A549 (cell line): ENCODE measurements around the gene PLSCR3. TPM values are rescaled to one million over a fixed set of nuclear protein-coding genes. Genes with fewer than 3 reads are reported as not detected.

ENCODE experiments used
- ATAC-seq, 2 experiments: fragments of 200-7000 bp in 1 of 2; fragments of >200 bp in 1 of 2; cut with Nextera tagmentation in 1 of 2; cut with Tn5 transposase in 1 of 2; 3 replicates each; pipeline versions ENCODE4 v1.8.0 to v1.9.1; 2018 to 2020; ENCODE audit warnings: mild to moderate bottlenecking in 1 of 2, moderate library complexity in 1 of 2
- CTCF ChIA-PET: fragments of 300-600 bp; sonication (Branson Sonifier 250); formaldehyde crosslinking; extraction: SDS; loops from one replicate; lab custom pipeline; 2021; ENCODE audit warnings: antibody characterized with exemption, inconsistent platforms; lab: Yijun Ruan, JAX
- POLR2A ChIA-PET: fragments of 350-600 bp; formaldehyde crosslinking; extraction: SDS; loops from one replicate; lab custom pipeline; 2021; ENCODE audit warnings: antibody characterized with exemption, inconsistent platforms; lab: Yijun Ruan, JAX
- DNase-seq, 2 experiments: peaks; one replicate each; pipeline versions ENCODE4 v3.0.0 to v3.0.0-alpha.2; 2011 to 2016; ENCODE audit warnings: low read depth in 1 of 2, low spot score in 1 of 2
- FAIRE-seq: peaks from 2 replicates; lab custom pipeline; 2011; peaks lifted over from hg19 to GRCh38; lab: Jason Lieb, UNC
- H3K27ac ChIP-seq, 2 experiments: fragments of >200 bp; sonication (Bioruptor Twin); formaldehyde crosslinking; 3 replicates each; pipeline ENCODE4 v1.5.1; 2016 to 2017
- H3K4me1 ChIP-seq: fragments of >200 bp; sonication (Bioruptor Twin); formaldehyde crosslinking; 3 replicates; pipeline ENCODE4 v1.6.1; 2016
- H3K4me2 ChIP-seq: fragments of >200 bp; sonication (Bioruptor Twin); formaldehyde crosslinking; 3 replicates; pipeline ENCODE4 v1.6.1; 2016
- H3K4me3 ChIP-seq: fragments of >200 bp; sonication (Bioruptor Twin); formaldehyde crosslinking; 3 replicates; pipeline ENCODE4 v1.5.1; 2016
- H3K9me3 ChIP-seq: fragments of >200 bp; sonication (Bioruptor Twin); formaldehyde crosslinking; 3 replicates; pipeline ENCODE4 v1.6.1; 2016
- BCL3 ChIP-seq: fragments of >200 bp; sonication (Bioruptor Twin); formaldehyde crosslinking; IDR thresholded peaks from 3 replicates; pipeline ENCODE4 v1.6.1; 2016
- CBX2 ChIP-seq: fragments of 200-600 bp; sonication (generic); IDR thresholded peaks from 2 replicates; pipeline ENCODE4 v1.6.1; 2016; ENCODE audit warnings: low read depth, mild to moderate bottlenecking, borderline replicate concordance
- CBX8 ChIP-seq: fragments of 200-600 bp; sonication (generic); IDR thresholded peaks from 2 replicates; pipeline ENCODE4 v1.6.1; 2016
- CHD2 ChIP-seq: fragments of 150-350 bp; IDR thresholded peaks from 2 replicates; pipeline ENCODE4 v1.6.1; 2014; ENCODE audit warnings: low read length; ENCODE audit not compliant: partially characterized antibody
- EHMT2 ChIP-seq: fragments of 200-600 bp; sonication (generic); IDR thresholded peaks from 2 replicates; pipeline ENCODE4 v1.6.1; 2016; ENCODE audit warnings: antibody characterized with exemption, low read depth, mild to moderate bottlenecking, moderate library complexity
- ESRRA ChIP-seq: fragments of 150-350 bp; IDR thresholded peaks from 2 replicates; pipeline ENCODE4 v1.6.1; 2014; ENCODE audit warnings: mild to moderate bottlenecking, low read length, borderline replicate concordance
- FOSL2 ChIP-seq, 2 experiments: fragments of 450-650 bp in 1 of 2; fragments of >200 bp in 1 of 2; sonication (Bioruptor Twin) in 1 of 2; formaldehyde crosslinking; IDR thresholded peaks; 2 replicates each; pipeline versions ENCODE4 v1.5.0 to v1.6.1; 2016 to 2020; ENCODE audit warnings: mild to moderate bottlenecking in 1 of 2, moderate library complexity in 1 of 2
- FOXS1 ChIP-seq: fragments of 250-450 bp; sonication (Bioruptor Pico); IDR thresholded peaks from 2 replicates; pipeline ENCODE4 v1.5.0; 2020; ENCODE audit warnings: mild to moderate bottlenecking, moderate library complexity
- HDAC2 ChIP-seq: fragments of 200-600 bp; sonication (generic); IDR thresholded peaks from 2 replicates; pipeline ENCODE4 v1.6.1; 2016
- HMGXB4 ChIP-seq: fragments of 250-450 bp; sonication (Bioruptor Pico); IDR thresholded peaks from 2 replicates; pipeline ENCODE4 v1.5.0; 2021; ENCODE audit warnings: mild to moderate bottlenecking, moderate library complexity, borderline replicate concordance
- HOXA7 ChIP-seq: fragments of 250-450 bp; sonication (Bioruptor Pico); IDR thresholded peaks from 2 replicates; pipeline ENCODE4 v1.5.0; 2020; ENCODE audit warnings: mild to moderate bottlenecking, moderate library complexity
- JUNB ChIP-seq: fragments of >200 bp; sonication (Bioruptor Twin); formaldehyde crosslinking; IDR thresholded peaks from 2 replicates; pipeline ENCODE4 v1.6.1; 2016
- KDM1A ChIP-seq: fragments of 200-600 bp; sonication (generic); IDR thresholded peaks from 2 replicates; pipeline ENCODE4 v1.6.1; 2016; ENCODE audit warnings: low read depth, mild to moderate bottlenecking
- MYC ChIP-seq: IDR thresholded peaks from 2 replicates; pipeline ENCODE4 v1.6.1; 2012; ENCODE audit warnings: mild to moderate bottlenecking, inconsistent platforms, low read length, improper control_type of control experiment, borderline replicate concordance
- NFE2L2 ChIP-seq: fragments of 150-350 bp; conservative IDR thresholded peaks from 2 replicates; pipeline ENCODE4 v1.6.1; 2014; ENCODE audit warnings: low read length
- PBX3 ChIP-seq: IDR thresholded peaks from 2 replicates; pipeline ENCODE4 v1.6.1; 2012
- PHF8 ChIP-seq: fragments of 200-600 bp; sonication (generic); IDR thresholded peaks from 2 replicates; pipeline ENCODE4 v1.6.1; 2016; ENCODE audit warnings: low read depth, mild to moderate bottlenecking, antibody characterized with exemption, moderate library complexity, borderline replicate concordance
- RAD21 ChIP-seq, 2 experiments: fragments of >200 bp in 1 of 2; sonication (Bioruptor Twin) in 1 of 2; formaldehyde crosslinking in 1 of 2; IDR thresholded peaks in 1 of 2; conservative IDR thresholded peaks in 1 of 2; 2 replicates in 1 of 2; 3 replicates in 1 of 2; pipeline ENCODE4 v1.6.1; 2012 to 2018; ENCODE audit warnings: inconsistent platforms in 1 of 2
- RCOR1 ChIP-seq: fragments of 150-350 bp; IDR thresholded peaks from 2 replicates; pipeline ENCODE4 v1.6.1; 2014; ENCODE audit warnings: antibody characterized with exemption, low read length, low read depth
- REST ChIP-seq: fragments of 200-600 bp; sonication (generic); IDR thresholded peaks from 2 replicates; pipeline ENCODE4 v1.6.1; 2016; ENCODE audit warnings: antibody characterized with exemption, mild to moderate bottlenecking, moderate library complexity
- RFX5 ChIP-seq: fragments of 450-650 bp; IDR thresholded peaks from 2 replicates; pipeline ENCODE4 v1.7.1; 2014; ENCODE audit warnings: antibody characterized with exemption, mild to moderate bottlenecking, moderate library complexity
- RNF2 ChIP-seq: fragments of 200-600 bp; sonication (generic); IDR thresholded peaks from 2 replicates; pipeline ENCODE4 v1.6.1; 2016; ENCODE audit warnings: low read depth, mild to moderate bottlenecking, antibody characterized with exemption, moderate library complexity, borderline replicate concordance
- ZFP36 ChIP-seq: fragments of 450-650 bp; IDR thresholded peaks from 2 replicates; pipeline ENCODE4 v1.6.1; 2014; ENCODE audit warnings: borderline replicate concordance; ENCODE audit not compliant: partially characterized antibody
- ZSCAN20 ChIP-seq: fragments of 250-450 bp; sonication (Bioruptor Pico); IDR thresholded peaks from 2 replicates; pipeline ENCODE4 v1.8.0; 2022; ENCODE audit warnings: mild to moderate bottlenecking, moderate library complexity
- WGBS: methylation state at CpG from one replicate; pipeline ENCODE4 v1.1.6; 2017; ENCODE audit errors: missing lambda C conversion rate; 5-methylcytosine and 5-hydroxymethylcytosine counted together
- polyA plus RNA-seq, 4 experiments: library from polyadenylated mRNA; depleted of rRNA in 3 of 4; stranded (reverse); fragments of >200 nt; fragmentation: RNase III in 1 of 4; extraction: RNeasy Plus Mini Kit Qiagen cat#74134 plus additional on column Dnase treatment in 1 of 4; gene quantifications; 2 replicates in 3 of 4; 3 replicates in 1 of 4; pipeline ENCODE4 v1.2.3, GENCODE V29; 2011 to 2017

The PLSCR3 gene
- polyA plus RNA-seq, 2 of the 4 experiments (the other 2 are of a cell fraction), result 11.0 to 29.6 TPM

- TF ChIP-seq RNF2 (peak; percentile 64; the same call in 1 of the 2 replicates), PHF8 (0 out of 2 replicates have a peak, but pooled peaks have one; percentile 19), CBX2 (no peak)
- Histone ChIP-seq H3K4me3 (peak overlapping the region; percentile 55), H3K4me2 (peak overlapping the region; percentile 86), H3K27ac (peak overlapping the region; percentile 62 to 85), H3K4me1 (peaks cover 30% of the 10 kb centered on the region), H3K9me3 (no peaks in the 10 kb centered on the region)
- ATAC-seq, result peak; percentile 37 to 48
- FAIRE-seq, result no peak
- DNase-seq, result peak; percentile 59 to 65
- ChIA-PET POLR2A (interaction anchor here (0.9 to 3.0 kb wide), 14 partner anchors 8 to 252 kb away, joined by 3 to 31 read pairs (median 4); partner anchors contain the start of genes MPDU1, PLSCR3, POLR2A and SLC35G6), CTCF (interaction anchor here (0.8 to 17.0 kb wide), 48 partner anchors 11 to 484 kb away, joined by 3 to 342 read pairs (median 9); partner anchors contain the start of genes CHRNB1, KCTD11, PLSCR3 and SENP3)
- 33% methylated on average over 40 of the region's 49 CpGs for WGBS
Observed at GRCh38 chr17:7435676-7436555, 41.6 kb upstream of the PLSCR3 start.

GRCh38 chr17:7432296-7432695 is 38.0 kb upstream of the PLSCR3 start:
- ChIA-PET CTCF (interaction anchor here (0.8 to 17.0 kb wide), 10 partner anchors 12 to 255 kb away, joined by 3 to 232 read pairs (median 4); partner anchors contain the start of genes KCTD11, SOX15, SPEM1 and TMEM95), POLR2A (no interaction called here)
- Histone ChIP-seq H3K4me1 (peaks cover 11% of the 10 kb centered on the region), H3K9me3 (no peaks in the 10 kb centered on the region), H3K4me2 (no peak overlapping the region)
- FAIRE-seq (no peak), ATAC-seq (no peak), DNase-seq (no peak)
- 88% methylated on average over 11 of the region's 11 CpGs for WGBS
- no peak for TF ChIP-seq JUNB
- no peak for TF ChIP-seq HMGXB4 (CRISPR knock-in tag)
- TF ChIP-seq CBX8, result no peak
- no peak for TF ChIP-seq HDAC2
- no peak for TF ChIP-seq EHMT2
- no peak for TF ChIP-seq PHF8
- no peak for TF ChIP-seq ZFP36
- no peak for TF ChIP-seq ZSCAN20 (CRISPR knock-in tag)
- TF ChIP-seq RCOR1, result no peak
- no peak for TF ChIP-seq RAD21 (conservative IDR thresholded peaks at IDR 0.05 in 1 of 2, IDR thresholded peaks at IDR 0.05 in 1 of 2)
- TF ChIP-seq PBX3, result no peak
- TF ChIP-seq HOXA7, result no peak
- TF ChIP-seq RFX5, result no peak
- TF ChIP-seq FOXS1 (CRISPR knock-in tag), result no peak
- TF ChIP-seq, all 56 proteins: peak for 0
- H3K4me3 ChIP-seq, result no peak overlapping the region
- H3K27ac ChIP-seq, result no peak overlapping the region

GRCh38 chr17:7431231-7431630 is 36.9 kb upstream of the PLSCR3 start:
- no peak for DNase-seq
- no peak for FAIRE-seq
- ChIA-PET POLR2A (no interaction called here), CTCF (interaction anchor here (0.7 to 17.0 kb wide), 6 partner anchors 10 to 129 kb away, joined by 3 to 232 read pairs (median 6); partner anchors contain the start of genes KCTD11, SPEM1 and TMEM95)
- peaks cover 3% of the 10 kb centered on the region for H3K4me1 ChIP-seq
- H3K4me3 ChIP-seq, result no peak overlapping the region
- no peak overlapping the region for H3K27ac ChIP-seq
- no peak for ATAC-seq
- no peak overlapping the region for H3K4me2 ChIP-seq
- WGBS, result 62% methylated on average over 1 of the region's 1 CpG
- H3K9me3 ChIP-seq, result no peaks in the 10 kb centered on the region
- TF ChIP-seq RFX5, result no peak
- TF ChIP-seq CHD2, result no peak
- no peak for TF ChIP-seq MYC
- no peak for TF ChIP-seq REST
- no peak for TF ChIP-seq FOSL2 (IDR thresholded peaks at IDR 0.05)
- no peak for TF ChIP-seq FOSL2 (CRISPR knock-in tag; IDR thresholded peaks at IDR 0.05)
- no peak for TF ChIP-seq ESRRA
- no peak for TF ChIP-seq BCL3
- no peak for TF ChIP-seq KDM1A
- no peak for TF ChIP-seq NFE2L2
- no peak for TF ChIP-seq HDAC2
- no peak for TF ChIP-seq EHMT2
